HG02852 (cell line): ENCODE results near the gene TNNI3K.

ENCODE experiments used
- ATAC-seq: cut with Tn5 transposase; IDR thresholded peaks from one replicate; pipeline ENCODE4 v1.9.1; 2021; ENCODE audit warnings: mild to moderate bottlenecking, moderate library complexity; ENCODE audit not compliant: unreplicated experiment

Gene TNNI3K

DNA sequence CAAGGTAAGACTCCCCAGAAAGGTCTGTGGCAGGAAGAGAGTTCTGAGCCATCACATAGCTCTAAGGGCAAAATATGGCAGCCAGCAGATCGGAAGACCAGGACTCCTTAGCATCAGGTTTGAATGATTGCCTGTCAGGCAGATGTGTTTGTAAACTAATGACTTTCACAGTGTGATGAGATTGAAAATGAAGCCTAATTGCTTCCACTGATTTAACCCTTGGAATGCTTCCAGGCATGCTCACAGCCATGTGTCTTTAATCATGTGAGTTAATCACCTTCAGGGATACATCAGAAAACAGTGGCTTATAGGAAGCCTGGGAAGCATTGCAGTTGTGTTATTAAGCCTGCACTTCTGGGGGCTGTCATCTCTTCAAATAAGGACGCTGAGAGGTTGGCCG, 194.4 kb downstream of the TNNI3K start:
- ATAC-seq: no peak

DNA sequence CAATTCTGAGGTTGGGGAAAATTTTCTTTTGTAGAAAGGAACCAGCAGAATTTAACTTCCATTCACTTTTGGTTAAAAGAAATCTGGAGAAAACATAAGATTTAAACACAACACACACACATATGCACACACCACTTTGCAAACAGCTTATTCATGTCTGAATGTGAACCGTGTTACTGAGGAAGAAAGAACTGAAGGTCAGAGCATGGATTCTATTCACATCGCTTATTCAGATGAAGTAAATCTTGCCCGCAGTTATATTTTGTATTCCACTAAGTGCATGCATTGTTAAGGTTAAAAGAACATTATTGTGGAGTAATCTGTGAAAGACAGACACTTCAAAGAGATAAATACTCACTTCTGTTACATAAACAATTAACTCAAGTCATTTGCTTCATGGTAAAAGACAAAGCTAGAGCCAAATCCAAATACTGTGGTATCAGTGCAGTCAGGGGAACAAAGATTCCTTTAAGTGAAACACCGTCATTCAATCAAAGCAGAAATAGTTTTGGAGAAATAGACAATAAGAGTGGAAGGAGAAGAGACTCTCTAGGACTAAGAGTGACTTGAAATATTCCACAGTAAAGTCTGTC, 195.3 kb downstream of the TNNI3K start:
- ATAC-seq: no peak

DNA sequence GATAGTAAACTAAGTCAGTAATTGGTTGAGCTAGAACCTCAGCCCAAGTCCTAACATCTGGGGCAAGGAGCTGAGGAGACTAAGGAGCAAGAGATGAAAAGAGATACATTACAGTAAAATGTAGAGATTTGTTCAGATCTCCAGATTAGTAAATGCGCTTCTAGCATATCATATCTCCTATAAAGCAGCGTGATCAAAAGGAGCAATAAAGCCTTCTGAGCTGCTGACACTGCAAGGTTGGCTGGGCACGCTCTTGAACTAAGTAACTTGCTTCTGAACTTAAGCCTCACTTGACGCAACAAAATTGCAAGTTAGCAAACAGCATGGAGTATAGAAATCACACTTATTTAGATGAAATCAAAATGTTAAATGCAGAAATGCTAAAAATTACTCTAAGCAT, 196.3 kb downstream of the TNNI3K start:
- ATAC-seq: no peak

GRCh38 chr1:74432325-74432724, 197.1 kb downstream of the TNNI3K start:
- no peak for ATAC-seq

GRCh38 chr1:74434321-74434720, 199.1 kb downstream of the TNNI3K start:
- ATAC-seq: no peak

- no peak for ATAC-seq
These were observed 200.9 kb downstream of the TNNI3K start for GRCh38 chr1:74436078-74436477.

- no peak for ATAC-seq
These were observed 201.8 kb downstream of the TNNI3K start for GRCh38 chr1:74437035-74437434.

DNA sequence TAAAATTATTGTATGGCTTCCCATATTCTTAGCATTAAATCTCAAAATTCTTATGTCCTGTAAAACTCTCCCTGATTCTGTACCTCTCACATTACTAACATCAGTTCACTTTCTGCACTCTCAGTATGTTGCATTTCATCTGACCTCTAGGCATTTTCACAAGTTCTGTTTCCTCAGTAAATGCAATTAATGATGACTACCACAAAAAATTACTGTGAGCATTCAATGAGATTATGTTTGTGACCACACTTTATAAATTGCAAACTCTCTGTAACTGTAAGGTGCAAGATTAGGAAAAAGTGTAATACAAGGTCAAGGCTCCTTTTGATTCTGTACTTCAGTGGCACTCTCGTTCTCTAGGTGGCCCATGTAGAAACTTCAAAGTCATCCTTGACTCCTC, 216.8 kb downstream of the TNNI3K start:
- ATAC-seq: no peak

GRCh38 chr1:74453277-74453676, 218.1 kb downstream of the TNNI3K start:
- no peak for ATAC-seq

GRCh38 chr1:74455390-74455789, 220.2 kb downstream of the TNNI3K start:
- ATAC-seq: no peak

DNA sequence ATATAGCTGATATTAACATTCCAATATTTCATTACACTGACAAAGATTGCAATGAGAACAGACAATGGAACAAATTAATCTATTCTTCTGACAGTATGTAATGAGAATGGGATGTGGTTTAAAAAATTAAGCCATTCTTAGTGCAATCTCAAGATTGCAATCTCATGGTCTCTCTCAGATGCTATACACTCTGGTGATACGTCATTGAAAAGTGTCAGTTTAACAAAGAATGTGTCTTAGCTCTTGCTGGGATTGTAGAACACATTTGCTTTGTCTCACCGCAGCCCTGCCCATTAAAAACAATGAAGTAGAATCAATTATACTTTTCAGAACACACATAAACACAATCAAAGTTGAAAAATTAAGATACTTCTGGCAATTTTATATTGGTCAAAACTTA, 222.1 kb downstream of the TNNI3K start:
- no peak for ATAC-seq

DNA sequence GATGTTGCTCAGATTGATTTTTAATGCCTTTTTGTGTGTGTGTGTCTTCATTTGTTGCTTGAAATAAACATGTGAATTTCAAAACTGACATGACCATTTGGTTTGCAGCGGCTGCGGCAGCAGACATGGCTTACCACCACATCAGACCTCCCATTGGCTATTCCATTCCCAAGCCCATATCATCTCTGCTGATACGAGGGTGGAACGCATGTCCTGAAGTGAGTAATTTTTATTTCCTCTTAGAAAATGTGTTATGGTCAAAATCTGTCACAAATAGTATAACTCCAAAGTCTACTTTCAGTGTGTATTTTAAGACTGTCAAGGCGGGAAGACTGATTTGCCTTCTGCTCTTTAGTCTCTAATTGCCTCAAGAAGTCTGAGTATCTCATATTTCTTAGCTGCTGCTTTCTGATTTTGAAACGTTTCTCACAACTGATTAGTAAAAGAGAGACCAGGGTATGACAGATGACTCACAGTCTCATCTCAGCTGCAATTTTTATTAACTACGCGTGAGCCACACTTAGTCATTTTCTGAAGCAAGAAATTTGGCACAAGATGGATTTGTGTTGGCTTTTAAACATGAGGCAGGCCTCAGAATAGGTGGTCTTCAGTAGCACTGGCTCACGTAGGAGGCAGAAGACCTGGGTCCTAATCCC, 228.3 kb downstream of the TNNI3K start:
- ATAC-seq: peak; percentile 91

DNA sequence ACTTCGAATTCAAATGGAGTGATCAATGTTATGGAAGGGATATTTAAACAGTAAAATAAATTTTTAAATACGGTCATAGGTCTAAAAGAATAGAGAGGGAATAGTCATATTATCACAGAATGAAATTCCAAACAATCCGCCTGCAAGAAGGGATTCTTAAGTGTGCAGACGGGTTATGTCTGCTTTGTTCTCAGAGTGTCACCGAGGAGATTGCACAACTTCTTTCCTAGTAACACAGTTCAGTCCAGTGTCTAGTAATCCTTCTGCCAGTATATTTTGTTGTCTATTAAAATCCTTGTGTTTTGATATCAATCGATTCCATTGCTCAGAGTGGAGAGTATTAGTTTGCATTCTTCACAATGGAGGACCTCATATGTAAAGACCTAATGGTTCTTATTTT, 228.8 kb downstream of the TNNI3K start:
- no peak for ATAC-seq

- no peak for ATAC-seq
These were observed 230.1 kb downstream of the TNNI3K start for GRCh38 chr1:74465193-74465681.

DNA sequence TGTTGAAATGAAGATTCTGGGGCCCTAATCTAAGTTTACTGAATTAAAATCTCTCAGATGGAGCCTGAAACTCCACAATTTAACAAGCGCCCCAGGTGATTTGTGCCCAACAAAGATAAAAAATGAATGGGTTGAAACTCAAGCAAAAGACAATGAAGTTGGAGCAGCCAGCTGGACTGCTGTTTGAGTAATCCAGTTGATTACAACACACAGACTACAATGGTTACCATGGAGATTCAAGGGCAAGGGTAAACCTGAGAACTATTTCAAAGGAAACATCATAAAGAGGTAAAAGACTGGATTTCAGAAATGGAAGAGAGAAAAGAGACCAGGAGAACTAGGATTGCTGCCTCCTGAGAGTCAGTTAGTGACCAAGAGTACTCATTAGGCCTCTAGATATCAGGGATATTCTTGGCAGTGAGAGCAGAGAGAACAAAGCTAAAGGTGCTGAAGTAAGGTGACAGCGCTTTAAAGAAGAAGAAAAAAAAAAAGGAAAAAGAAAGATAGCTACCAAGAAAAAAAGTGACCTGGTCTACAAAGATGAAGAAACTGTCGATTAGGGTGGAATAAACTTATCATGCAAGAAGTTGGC, 232.7 kb downstream of the TNNI3K start:
- ATAC-seq: no peak

- ATAC-seq: peak; percentile 57
These were observed 233.9 kb downstream of the TNNI3K start for GRCh38 chr1:74468982-74469603.

GRCh38 chr1:74470251-74470650, 235.1 kb downstream of the TNNI3K start:
- no peak for ATAC-seq

DNA sequence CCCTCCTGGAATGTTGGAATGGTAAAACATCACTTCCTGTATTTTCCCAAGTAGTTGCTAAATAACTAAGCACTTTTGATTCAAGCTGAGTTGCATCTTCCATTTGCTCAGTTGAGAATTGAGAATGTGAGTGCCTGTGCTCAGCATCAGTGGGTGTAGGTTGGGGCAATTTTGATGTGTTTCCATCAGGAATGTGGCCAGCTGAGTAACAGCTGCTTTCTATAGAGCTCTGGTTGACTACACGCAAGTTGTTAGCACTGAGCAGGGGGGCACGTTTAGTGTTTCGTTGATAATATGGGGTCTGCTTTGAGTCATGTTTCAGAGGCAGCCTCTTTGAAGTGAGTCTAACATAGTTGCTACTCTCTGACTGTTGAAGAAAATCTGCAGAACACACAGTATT, 235.7 kb downstream of the TNNI3K start:
- no peak for ATAC-seq

DNA sequence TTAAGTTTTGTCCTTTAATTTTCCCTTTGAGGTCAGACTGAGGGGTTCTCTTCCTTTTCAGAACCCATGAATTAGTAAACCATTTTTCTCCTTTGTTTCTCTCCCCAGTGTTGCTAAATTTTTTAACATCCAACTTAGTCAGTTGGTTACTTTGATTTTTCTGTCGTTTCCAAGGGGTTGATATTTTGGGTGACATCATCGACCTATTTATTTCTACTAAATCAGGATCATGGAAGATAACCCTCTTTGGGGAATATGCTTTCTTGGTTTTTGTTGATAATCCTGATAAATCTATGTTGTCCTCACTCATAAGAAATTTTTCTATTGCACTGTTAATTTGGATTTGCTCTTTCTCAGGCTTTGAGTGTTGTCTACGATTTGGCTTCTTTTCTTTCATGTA, 236.3 kb downstream of the TNNI3K start:
- ATAC-seq: no peak

DNA sequence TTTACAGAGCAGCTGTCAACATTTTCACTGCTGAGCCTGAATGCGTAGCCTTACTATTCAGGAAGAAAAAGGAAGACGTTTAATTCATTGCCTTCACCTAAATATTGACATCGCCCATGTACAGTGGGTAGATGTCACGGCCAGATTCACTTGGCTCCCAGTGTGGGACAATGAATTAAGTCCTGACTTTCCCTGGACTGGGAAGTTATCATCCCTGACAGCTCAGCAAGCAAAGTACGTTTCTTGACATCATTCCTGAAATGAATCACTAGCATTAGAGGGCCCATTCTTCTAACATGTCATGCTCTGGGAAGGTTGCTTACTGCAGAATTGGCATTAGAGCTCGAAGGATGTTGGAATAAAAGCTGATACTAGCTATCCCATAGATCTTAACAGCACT, 239.4 kb downstream of the TNNI3K start:
- ATAC-seq: no peak

GRCh38 chr1:74478979-74479378, 243.8 kb downstream of the TNNI3K start:
- no peak for ATAC-seq

GRCh38 chr1:74480068-74480467, 244.9 kb downstream of the TNNI3K start:
- no peak for ATAC-seq
